Common myeloid progenitor, CD34-positive (primary cell): ENCODE data around the gene SRD5A1.

ENCODE experiments used
- CTCF ChIA-PET: fragments of 350-600 bp; sonication (Branson Sonifier 250); formaldehyde crosslinking; loops from one replicate; lab custom pipeline; 2021; ENCODE audit warnings: antibody characterized with exemption; lab: Charles Lee
- POLR2A ChIA-PET: fragments of 350-600 bp; sonication (Branson Sonifier 250); formaldehyde crosslinking; loops from one replicate; lab custom pipeline; 2021; ENCODE audit warnings: antibody characterized with exemption; lab: Charles Lee
- DNase-seq, 3 donors: peaks; one replicate each; pipeline versions ENCODE4 v3.0.0 to v3.0.0-alpha.2; 2013
- H3K27ac ChIP-seq, 2 experiments: 1 replicate in 1 of 2; 2 replicates in 1 of 2; pipeline ENCODE4 v1.7.0; 2013; ENCODE audit warnings: inconsistent platforms in 2 of 2, low read length in 2 of 2, mild to moderate bottlenecking in 2 of 2, low read depth in 1 of 2, moderate library complexity in 1 of 2; ENCODE audit not compliant: severe bottlenecking in 2 of 2, insufficient read depth in 1 of 2, poor library complexity in 1 of 2
- H3K27me3 ChIP-seq, 5 experiments: replicated peaks in 2 of 5; 1 replicate in 3 of 5; 2 replicates in 2 of 5; pipeline versions ENCODE4 v1.6.1 to v1.7.0; 2013; ENCODE audit warnings: low read length in 4 of 5, mild to moderate bottlenecking in 2 of 5, moderate library complexity in 2 of 5, inconsistent platforms in 1 of 5; ENCODE audit not compliant: insufficient read depth in 5 of 5, control insufficient read depth in 4 of 5
- H3K36me3 ChIP-seq, 4 experiments: 1 replicate in 2 of 4; 2 replicates in 2 of 4; pipeline versions ENCODE4 v1.6.1 to v1.7.0; 2013; ENCODE audit warnings: low read length in 3 of 4, control low read depth in 1 of 4, mild to moderate bottlenecking in 1 of 4; ENCODE audit not compliant: control insufficient read depth in 4 of 4, insufficient read depth in 4 of 4
- H3K4me1 ChIP-seq, 4 experiments: 1 replicate in 3 of 4; 2 replicates in 1 of 4; pipeline versions ENCODE4 v1.6.1 to v1.7.1; 2013; ENCODE audit warnings: low read length in 3 of 4, mild to moderate bottlenecking in 3 of 4, control low read depth in 1 of 4, inconsistent platforms in 1 of 4, moderate library complexity in 1 of 4; ENCODE audit not compliant: control insufficient read depth in 4 of 4, insufficient read depth in 4 of 4; ENCODE audit errors: control extremely low read depth in 1 of 4
- H3K4me3 ChIP-seq, 7 experiments: 1 replicate in 4 of 7; 2 replicates in 3 of 7; pipeline versions ENCODE4 v1.5.1 to v1.7.0; 2013; ENCODE audit warnings: mild to moderate bottlenecking in 7 of 7, low read length in 6 of 7, moderate library complexity in 6 of 7, inconsistent platforms in 2 of 7, low read depth in 2 of 7, control low read depth in 1 of 7; ENCODE audit not compliant: insufficient read depth in 4 of 7, control insufficient read depth in 1 of 7; ENCODE audit errors: extremely low read depth in 1 of 7
- H3K9me3 ChIP-seq, 5 experiments: 1 replicate in 4 of 5; 2 replicates in 1 of 5; pipeline versions ENCODE4 v1.6.1 to v1.7.1; 2013; ENCODE audit warnings: low read length in 4 of 5, mild to moderate bottlenecking in 2 of 5, inconsistent platforms in 1 of 5, low read depth in 1 of 5, moderate library complexity in 1 of 5; ENCODE audit not compliant: control insufficient read depth in 4 of 5, insufficient read depth in 2 of 5; ENCODE audit errors: control extremely low read depth in 1 of 5
- WGBS: methylation state at CpG from one replicate; pipeline ENCODE4 v1.1.5; 2013; ENCODE audit not compliant: insufficient coverage; 5-methylcytosine and 5-hydroxymethylcytosine counted together

SRD5A1 gene

DNA sequence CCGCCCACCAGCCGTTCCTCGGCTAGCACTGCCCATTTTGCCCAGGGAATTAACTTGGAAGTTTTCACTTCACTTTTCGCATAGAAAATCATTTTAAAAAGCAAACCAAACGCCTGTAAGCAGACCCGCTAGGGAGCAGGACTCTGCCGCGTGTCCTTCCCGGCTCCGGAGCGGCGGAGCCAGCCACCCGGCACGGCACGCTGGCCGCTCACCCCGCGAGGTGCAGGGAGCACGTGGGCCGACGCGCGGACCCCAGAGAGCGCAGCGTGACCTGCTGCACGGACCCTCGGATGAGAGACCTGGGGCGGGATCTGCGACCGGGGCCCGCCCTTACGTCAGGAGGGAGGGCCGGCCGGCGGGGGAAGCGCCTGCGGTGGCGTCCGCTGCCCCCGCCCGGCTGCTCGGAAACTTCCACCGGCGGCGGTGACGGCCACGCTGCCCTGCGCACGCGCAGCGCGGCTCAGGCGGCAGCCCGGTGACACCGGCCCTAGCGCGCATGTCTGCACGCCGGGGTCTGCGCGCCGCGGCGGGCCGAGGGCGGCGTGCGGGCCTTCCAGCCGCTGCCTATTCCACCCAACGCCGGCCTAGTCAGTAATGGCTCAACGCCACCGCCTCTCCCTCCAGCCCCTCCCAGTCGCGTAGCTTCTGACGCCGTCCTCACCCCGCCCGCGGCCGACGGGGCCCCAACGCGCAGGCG is 79.5 kb downstream of the SRD5A1 start:
- Histone ChIP-seq H3K36me3 (peaks cover 0 to 12% (median 0%) of the 10 kb centered on the region in 4 experiments), H3K27ac (peak overlapping the region; percentile 50 to 81), H3K4me3 (peak overlapping the region; percentile 71 to 92 (median 78)), H3K4me1 (peaks cover 14 to 41% (median 33%) of the 10 kb centered on the region in 4 experiments), H3K9me3 (no peaks in the 10 kb centered on the region), H3K27me3 (no peaks in the 10 kb centered on the region)
- CTCF ChIA-PET = interaction anchor here (1.1 kb wide), 1 partner anchor 19 kb away, joined by 4 read pairs; no protein-coding TSS in a partner anchor
- WGBS = 0% methylated on average over 57 of the region's 85 CpGs
- POLR2A ChIA-PET = no interaction called here
- peak; percentile 95 to 98 (median 98) for DNase-seq

GRCh38 chr5:6713274-6714225 is 80.3 kb downstream of the SRD5A1 start, which contains the start of gene TENT4A:
TENT4A (plus strand) TSS chr5:6713432; CDS start chr5:6713984, 552 bp downstream.
- Histone ChIP-seq H3K36me3 (peaks cover 0 to 21% (median 2%) of the 10 kb centered on the region in 4 experiments), H3K27me3 (no peaks in the 10 kb centered on the region), H3K27ac (peak within 1 kb of the TSS; percentile 50 to 81), H3K9me3 (no peaks in the 10 kb centered on the region), H3K4me1 (peaks cover 14 to 45% (median 34%) of the 10 kb centered on the region in 4 experiments), H3K4me3 (peak within 1 kb of the TSS; percentile 71 to 92 (median 80))
- CTCF ChIA-PET = no interaction called here
- under 1% methylated on average over 94 of the region's 174 CpGs for WGBS
- POLR2A ChIA-PET = no interaction called here
- peak in 2 of 3 donors; percentile 23 to 37 for DNase-seq

DNA sequence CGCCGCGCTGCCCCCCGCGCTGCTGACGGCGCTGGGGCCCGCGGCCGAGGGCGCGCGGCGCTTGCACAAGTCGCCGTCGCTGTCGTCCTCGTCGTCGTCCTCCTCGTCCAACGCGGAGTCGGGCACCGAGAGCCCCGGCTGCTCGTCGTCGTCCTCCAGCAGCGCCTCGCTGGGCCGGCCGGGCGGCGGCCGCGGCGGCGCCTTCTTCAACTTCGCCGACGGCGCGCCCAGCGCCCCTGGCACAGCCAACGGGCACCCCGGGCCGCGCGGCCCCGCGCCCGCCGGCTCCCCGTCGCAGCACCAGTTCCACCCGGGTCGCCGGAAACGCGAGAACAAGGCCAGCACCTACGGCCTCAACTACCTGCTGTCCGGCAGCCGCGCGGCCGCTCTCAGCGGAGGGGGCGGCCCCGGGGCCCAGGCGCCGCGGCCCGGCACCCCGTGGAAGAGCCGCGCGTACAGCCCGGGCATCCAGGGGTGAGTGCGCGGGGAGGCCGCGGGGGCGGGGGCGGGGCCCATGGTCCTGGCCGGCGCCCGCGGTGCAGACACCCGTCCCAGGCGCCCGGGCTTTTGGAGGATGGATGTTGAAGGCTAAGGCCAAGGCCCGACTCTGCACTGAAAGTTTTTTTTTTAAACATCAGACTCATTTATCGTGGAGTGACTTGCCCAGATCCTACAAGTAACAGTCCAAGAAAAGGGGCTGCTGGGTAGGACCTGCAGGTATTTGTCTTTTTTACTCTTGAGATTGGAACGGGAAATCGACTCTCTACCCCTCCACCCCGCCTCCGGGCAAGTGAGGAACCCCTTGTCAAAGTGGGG is 81.2 kb downstream of the SRD5A1 start:
- peak in 2 of 3 donors; percentile 20 to 40 for DNase-seq
- POLR2A ChIA-PET = no interaction called here

DNA sequence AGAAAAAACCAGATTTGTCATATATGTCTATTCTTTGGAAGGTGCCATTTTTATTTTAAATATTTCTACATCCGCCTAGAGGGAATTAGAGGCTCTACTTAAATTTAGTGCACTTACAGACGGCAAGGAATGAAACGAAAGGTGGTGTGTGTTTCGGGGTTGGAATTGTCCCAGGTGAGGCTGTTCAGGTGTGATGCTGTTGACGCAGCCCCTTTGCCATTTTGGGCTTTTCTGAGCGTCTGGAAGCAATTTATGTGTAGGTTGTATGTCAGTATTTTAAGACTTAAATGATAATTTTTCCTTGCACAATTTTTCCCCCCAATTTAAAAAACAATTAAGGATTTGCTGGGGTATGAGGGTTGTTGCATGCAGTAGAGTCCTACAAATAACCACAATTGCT is 82.0 kb downstream of the SRD5A1 start:
- CTCF ChIA-PET = interaction anchor here (1.7 kb wide), 1 partner anchor 14 kb away, joined by 11 read pairs; no protein-coding TSS in a partner anchor

More for the DNA sequence above, 81.2 kb downstream of the SRD5A1 start:
- H3K27me3 ChIP-seq = no peaks in the 10 kb centered on the region
- no peak overlapping the region for H3K27ac ChIP-seq
- CTCF ChIA-PET = no interaction called here
- peaks cover 0 to 27% (median 3%) of the 10 kb centered on the region in 4 experiments for H3K36me3 ChIP-seq
- under 1% methylated on average over 68 of the region's 99 CpGs for WGBS
- H3K4me1 ChIP-seq = peaks cover 14 to 45% (median 35%) of the 10 kb centered on the region in 4 experiments
- H3K4me3 ChIP-seq = peak overlapping the region; percentile 39 to 81 (median 77)
- no peaks in the 10 kb centered on the region for H3K9me3 ChIP-seq

GRCh38 chr5:6715758-6716628 is 82.8 kb downstream of the SRD5A1 start:
- 48% methylated on average over 12 of the region's 17 CpGs for WGBS
- Histone ChIP-seq H3K4me3 (peak overlapping the region in 6 of 7 experiments; percentile 56 to 81 (median 76)), H3K36me3 (peaks cover 0 to 35% (median 3%) of the 10 kb centered on the region in 4 experiments), H3K4me1 (peaks cover 14 to 59% (median 49%) of the 10 kb centered on the region in 4 experiments), H3K9me3 (no peaks in the 10 kb centered on the region), H3K27me3 (no peaks in the 10 kb centered on the region), H3K27ac (no peak overlapping the region)
- DNase-seq = peak in 2 of 3 donors; percentile 35 to 43
- POLR2A ChIA-PET = no interaction called here
- CTCF ChIA-PET = interaction anchor here (1.4 to 2.3 kb wide), 3 partner anchors 11 to 29 kb away, joined by 3 to 11 read pairs (median 6); no protein-coding TSS in a partner anchor

More for the DNA sequence above, 82.0 kb downstream of the SRD5A1 start:
- H3K27me3 ChIP-seq = no peaks in the 10 kb centered on the region
- H3K4me1 ChIP-seq = peaks cover 14 to 52% (median 43%) of the 10 kb centered on the region in 4 experiments
- no peak overlapping the region for H3K27ac ChIP-seq
- no peaks in the 10 kb centered on the region for H3K9me3 ChIP-seq
- H3K36me3 ChIP-seq = peaks cover 0 to 35% (median 3%) of the 10 kb centered on the region in 4 experiments
- POLR2A ChIA-PET = no interaction called here
- WGBS = 55% methylated on average over 4 of the region's 6 CpGs
- DNase-seq = no peak
- peak overlapping the region in 6 of 7 experiments; percentile 61 to 81 (median 77) for H3K4me3 ChIP-seq
